DOHH2 (cell line): Measurements from ENCODE around the gene MACF1.

ENCODE experiments used
- H3F3A ChIP-seq: fragments of 200-600 bp; sonication (generic), shearing (Covaris generic); 2 replicates; pipeline ENCODE4 v1.6.0; 2016; ENCODE audit warnings: antibody characterized with exemption, mild to moderate bottlenecking; ENCODE audit not compliant: control insufficient read depth, insufficient read depth
- H3K27ac ChIP-seq: fragments of 200-600 bp; sonication (generic); 2 replicates; pipeline ENCODE4 v1.5.1; 2014; ENCODE audit warnings: low read depth, mild to moderate bottlenecking, low read length, moderate library complexity
- H3K27me3 ChIP-seq: fragments of 200-600 bp; sonication (generic); 2 replicates; pipeline ENCODE4 v1.6.1; 2014; ENCODE audit warnings: mild to moderate bottlenecking, low read length, mixed read lengths; ENCODE audit not compliant: control insufficient read depth
- H3K36me3 ChIP-seq: fragments of 200-600 bp; sonication (generic); 2 replicates; pipeline ENCODE4 v1.6.1; 2014; ENCODE audit warnings: mild to moderate bottlenecking, low read length, moderate library complexity, mixed read lengths; ENCODE audit not compliant: control insufficient read depth
- H3K4me1 ChIP-seq: fragments of 200-600 bp; sonication (generic); 2 replicates; pipeline ENCODE4 v1.6.1; 2014; ENCODE audit warnings: mild to moderate bottlenecking, low read length, mixed read lengths; ENCODE audit not compliant: control insufficient read depth
- H3K4me2 ChIP-seq: fragments of 200-600 bp; sonication (generic); 2 replicates; pipeline ENCODE4 v1.6.0; 2014; ENCODE audit warnings: mild to moderate bottlenecking, low read length, moderate library complexity
- H3K4me3 ChIP-seq: fragments of 200-600 bp; sonication (generic); 2 replicates; pipeline ENCODE4 v1.5.1; 2014; ENCODE audit warnings: mild to moderate bottlenecking, low read length, mixed read lengths
- H3K79me2 ChIP-seq: fragments of 200-600 bp; sonication (generic); 2 replicates; pipeline ENCODE4 v1.6.1; 2014; ENCODE audit warnings: mild to moderate bottlenecking, low read length, mixed read lengths; ENCODE audit not compliant: control insufficient read depth
- H3K9me2 ChIP-seq: fragments of 200-600 bp; sonication (generic); replicated peaks from 2 replicates; pipeline ENCODE4 v1.6.1; 2014; ENCODE audit warnings: mild to moderate bottlenecking, low read length, mixed read lengths; ENCODE audit not compliant: control insufficient read depth
- H3K9me3 ChIP-seq: fragments of 200-600 bp; sonication (generic); 2 replicates; pipeline ENCODE4 v1.6.1; 2014; ENCODE audit warnings: antibody characterized with exemption, low read length, mixed read lengths; ENCODE audit not compliant: control insufficient read depth, insufficient read depth
- H4K20me1 ChIP-seq: fragments of 200-600 bp; sonication (generic); 2 replicates; pipeline ENCODE4 v1.6.0; 2014; ENCODE audit warnings: low read depth, mild to moderate bottlenecking, antibody characterized with exemption, low read length, moderate library complexity; ENCODE audit not compliant: control insufficient read depth, insufficient read depth
- CTCF ChIP-seq: fragments of 200-600 bp; sonication (generic); IDR thresholded peaks from one replicate; pipeline ENCODE4 v1.5.1; 2014; ENCODE audit warnings: antibody characterized with exemption, mild to moderate bottlenecking, low read depth, low read length; ENCODE audit not compliant: poor library complexity, severe bottlenecking
- EZH2phosphoT487 ChIP-seq: fragments of 200-600 bp; sonication (generic); IDR thresholded peaks from 2 replicates; pipeline ENCODE4 v1.6.1; 2017; ENCODE audit warnings: borderline replicate concordance, mild to moderate bottlenecking, antibody characterized with exemption, low read length, moderate library complexity, mixed read lengths

Gene MACF1

GRCh38 chr1:39167632-39168209 lies 36.8 kb upstream of the MACF1 start:
- Histone ChIP-seq H3K9me2 (no peaks in the 10 kb centered on the region), H3K27me3 (peaks cover 14% of the 10 kb centered on the region), H3K4me2 (no peak overlapping the region), H4K20me1 (no peaks in the 10 kb centered on the region), H3K4me3 (no peak overlapping the region), H3K79me2 (no peaks in the 10 kb centered on the region), H3K27ac (no peak overlapping the region), H3K36me3 (no peaks in the 10 kb centered on the region), H3F3A (no peaks in the 10 kb centered on the region), H3K4me1 (no peaks in the 10 kb centered on the region), H3K9me3 (no peaks in the 10 kb centered on the region)
- TF ChIP-seq EZH2phosphoT487 (no peak), CTCF (no peak)

- peaks cover 13% of the 10 kb centered on the region for H3K27me3 ChIP-seq
- no peak overlapping the region for H3K27ac ChIP-seq
- TF ChIP-seq CTCF (no peak), EZH2phosphoT487 (no peak)
- H3K36me3 ChIP-seq: no peaks in the 10 kb centered on the region
- no peaks in the 10 kb centered on the region for H3F3A ChIP-seq
- no peaks in the 10 kb centered on the region for H3K4me1 ChIP-seq
- no peak overlapping the region for H3K4me3 ChIP-seq
- H3K9me2 ChIP-seq: no peaks in the 10 kb centered on the region
- H3K4me2 ChIP-seq: no peak overlapping the region
- H4K20me1 ChIP-seq: no peaks in the 10 kb centered on the region
- no peaks in the 10 kb centered on the region for H3K9me3 ChIP-seq
- no peaks in the 10 kb centered on the region for H3K79me2 ChIP-seq
These were observed 36.0 kb upstream of the MACF1 start for GRCh38 chr1:39168301-39169080.

GRCh38 chr1:39170731-39171667 lies 33.5 kb upstream of the MACF1 start:
- H3K9me2 ChIP-seq: no peaks in the 10 kb centered on the region
- no peaks in the 10 kb centered on the region for H3K36me3 ChIP-seq
- H3K27me3 ChIP-seq: peaks cover 10% of the 10 kb centered on the region
- H3K4me2 ChIP-seq: no peak overlapping the region
- no peak overlapping the region for H3K27ac ChIP-seq
- no peaks in the 10 kb centered on the region for H3K4me1 ChIP-seq
- no peaks in the 10 kb centered on the region for H3K9me3 ChIP-seq
- no peaks in the 10 kb centered on the region for H3F3A ChIP-seq
- TF ChIP-seq CTCF (no peak), EZH2phosphoT487 (no peak)
- no peaks in the 10 kb centered on the region for H3K79me2 ChIP-seq
- H3K4me3 ChIP-seq: no peak overlapping the region
- H4K20me1 ChIP-seq: no peaks in the 10 kb centered on the region
